Measurements from ENCODE around the gene CFAP77.

The CFAP77 gene

DNA sequence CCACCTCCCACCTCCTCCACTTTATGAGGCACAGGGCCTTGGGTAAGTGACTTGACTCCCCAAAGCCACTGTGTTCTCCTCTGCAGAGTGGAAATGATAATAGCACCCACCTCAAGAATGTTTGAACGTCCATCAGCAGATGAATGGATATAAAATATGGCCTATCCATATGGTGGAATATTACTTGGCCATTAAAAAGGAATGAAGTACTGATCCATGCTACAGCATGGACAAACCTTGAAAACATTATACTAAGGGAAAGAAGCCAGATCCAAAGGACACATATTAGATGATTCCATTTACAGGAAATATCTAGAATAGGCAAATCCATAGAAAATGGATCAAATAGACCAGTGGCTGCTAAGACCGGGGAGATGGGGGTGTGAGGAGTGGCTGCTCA, 50.2 kb downstream of the CFAP77 start:
- Histone ChIP-seq H3K79me2 (ENCODE audit: insufficient read depth, low read length) (no peaks in the 10 kb centered on the region), H3F3A (ENCODE audit: insufficient read depth) (no peaks in the 10 kb centered on the region), H3K4me2 (ENCODE audit: low read depth, low read length, poor library complexity, severe bottlenecking) (no peak overlapping the region), H3K36me3 (ENCODE audit: low read length) (no peaks in the 10 kb centered on the region), H3K9ac (ENCODE audit: low read length) (no peak overlapping the region), H3K9me3 (ENCODE audit: insufficient read depth, low read length) (no peaks in the 10 kb centered on the region), H4K20me1 (ENCODE audit: low read depth, low read length) (no peaks in the 10 kb centered on the region), H3K27ac (ENCODE audit: low read depth, low read length) (no peak overlapping the region), H3K27me3 (ENCODE audit: low read length) (no peaks in the 10 kb centered on the region), H2AFZ (ENCODE audit: low read depth, low read length, severe bottlenecking) (no peak overlapping the region), H3K9me2 (replicated peaks; ENCODE audit: insufficient read depth, low read length) (no peaks in the 10 kb centered on the region), H3K4me3 (ENCODE audit: insufficient read depth, low read length, poor library complexity, severe bottlenecking) (no peak overlapping the region)
- no peak for TF ChIP-seq EZH2phosphoT487 (conservative IDR thresholded peaks at IDR 0.05; ENCODE audit: low read length)
- TF ChIP-seq, protein P1, sequence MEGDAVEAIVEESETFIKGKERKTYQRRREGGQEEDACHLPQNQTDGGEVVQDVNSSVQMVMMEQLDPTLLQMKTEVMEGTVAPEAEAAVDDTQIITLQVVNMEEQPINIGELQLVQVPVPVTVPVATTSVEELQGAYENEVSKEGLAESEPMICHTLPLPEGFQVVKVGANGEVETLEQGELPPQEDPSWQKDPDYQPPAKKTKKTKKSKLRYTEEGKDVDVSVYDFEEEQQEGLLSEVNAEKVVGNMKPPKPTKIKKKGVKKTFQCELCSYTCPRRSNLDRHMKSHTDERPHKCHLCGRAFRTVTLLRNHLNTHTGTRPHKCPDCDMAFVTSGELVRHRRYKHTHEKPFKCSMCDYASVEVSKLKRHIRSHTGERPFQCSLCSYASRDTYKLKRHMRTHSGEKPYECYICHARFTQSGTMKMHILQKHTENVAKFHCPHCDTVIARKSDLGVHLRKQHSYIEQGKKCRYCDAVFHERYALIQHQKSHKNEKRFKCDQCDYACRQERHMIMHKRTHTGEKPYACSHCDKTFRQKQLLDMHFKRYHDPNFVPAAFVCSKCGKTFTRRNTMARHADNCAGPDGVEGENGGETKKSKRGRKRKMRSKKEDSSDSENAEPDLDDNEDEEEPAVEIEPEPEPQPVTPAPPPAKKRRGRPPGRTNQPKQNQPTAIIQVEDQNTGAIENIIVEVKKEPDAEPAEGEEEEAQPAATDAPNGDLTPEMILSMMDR (IDR thresholded peaks at IDR 0.05; ENCODE audit: insufficient read depth, low read length, poor library complexity, severe bottlenecking), result no peak

DNA sequence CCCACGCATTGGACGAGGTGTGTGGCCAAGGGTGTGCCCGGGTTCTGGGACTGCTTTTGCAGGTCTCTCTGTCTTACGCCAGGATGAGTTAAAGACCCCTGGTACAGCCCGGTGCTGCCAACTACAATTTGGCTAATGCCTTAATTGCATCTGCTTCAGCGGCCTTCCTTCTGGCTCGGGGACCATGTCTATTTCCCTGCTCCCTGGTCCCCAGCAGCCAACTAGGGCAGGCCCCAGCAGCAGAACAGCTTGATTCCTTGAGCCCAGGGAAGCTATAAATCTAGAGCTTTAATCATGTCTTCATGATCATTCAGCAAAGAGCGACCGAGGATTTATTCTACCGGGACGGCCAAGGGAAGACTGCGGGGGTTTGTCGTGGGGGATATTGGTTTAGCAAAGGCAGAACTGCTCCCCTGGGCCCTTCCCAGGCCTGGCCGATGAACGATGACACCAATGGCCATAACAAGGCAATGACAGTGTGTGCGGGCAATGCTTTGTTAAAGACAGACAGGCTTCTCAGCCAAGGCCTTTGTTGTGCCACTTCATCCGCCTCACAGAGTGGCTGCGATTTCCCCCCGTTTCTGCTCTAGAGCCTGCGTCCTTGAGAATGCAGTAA, 51.4 kb downstream of the CFAP77 start:
- TF ChIP-seq, protein P1 (IDR thresholded peaks at IDR 0.05; ENCODE audit: insufficient read depth, low read length, poor library complexity, severe bottlenecking), result no peak
- TF ChIP-seq EZH2phosphoT487 (conservative IDR thresholded peaks at IDR 0.05; ENCODE audit: low read length), result no peak
- Histone ChIP-seq H3K4me3 (ENCODE audit: insufficient read depth, low read length, poor library complexity, severe bottlenecking) (no peak overlapping the region), H3K9me3 (ENCODE audit: insufficient read depth, low read length) (no peaks in the 10 kb centered on the region), H3F3A (ENCODE audit: insufficient read depth) (no peaks in the 10 kb centered on the region), H3K27ac (ENCODE audit: low read depth, low read length) (no peak overlapping the region), H2AFZ (ENCODE audit: low read depth, low read length, severe bottlenecking) (no peak overlapping the region), H3K9ac (ENCODE audit: low read length) (no peak overlapping the region), H4K20me1 (ENCODE audit: low read depth, low read length) (no peaks in the 10 kb centered on the region), H3K4me2 (ENCODE audit: low read depth, low read length, poor library complexity, severe bottlenecking) (no peak overlapping the region), H3K27me3 (ENCODE audit: low read length) (no peaks in the 10 kb centered on the region), H3K79me2 (ENCODE audit: insufficient read depth, low read length) (no peaks in the 10 kb centered on the region), H3K36me3 (ENCODE audit: low read length) (no peaks in the 10 kb centered on the region), H3K9me2 (replicated peaks; ENCODE audit: insufficient read depth, low read length) (no peaks in the 10 kb centered on the region)

DNA sequence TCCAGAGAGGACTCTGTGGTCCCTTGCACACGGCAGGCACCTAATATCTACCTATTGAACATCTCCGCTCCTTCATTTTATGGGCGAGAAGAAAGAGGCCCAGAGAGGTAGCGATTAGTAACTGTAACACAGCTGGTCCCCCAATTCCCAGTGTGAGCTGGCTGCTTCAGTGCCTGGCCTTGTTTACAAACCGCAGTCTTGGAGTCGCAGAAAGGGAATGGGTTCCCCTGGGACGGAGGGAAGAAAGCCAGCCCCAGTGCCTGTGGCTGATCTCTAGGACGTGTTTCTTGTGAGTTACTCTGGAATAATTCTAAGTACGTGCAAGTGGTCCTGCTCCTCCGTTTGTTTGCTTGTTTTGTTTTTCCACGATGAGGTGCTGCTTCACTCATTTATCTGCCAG, 52.0 kb downstream of the CFAP77 start:
- Histone ChIP-seq H3K27ac (ENCODE audit: low read depth, low read length) (no peak overlapping the region), H3K9me2 (replicated peaks; ENCODE audit: insufficient read depth, low read length) (no peaks in the 10 kb centered on the region), H3K4me2 (ENCODE audit: low read depth, low read length, poor library complexity, severe bottlenecking) (no peak overlapping the region), H2AFZ (ENCODE audit: low read depth, low read length, severe bottlenecking) (no peak overlapping the region), H3K27me3 (ENCODE audit: low read length) (no peaks in the 10 kb centered on the region), H4K20me1 (ENCODE audit: low read depth, low read length) (no peaks in the 10 kb centered on the region), H3K9me3 (ENCODE audit: insufficient read depth, low read length) (no peaks in the 10 kb centered on the region), H3K79me2 (ENCODE audit: insufficient read depth, low read length) (no peaks in the 10 kb centered on the region), H3K9ac (ENCODE audit: low read length) (no peak overlapping the region), H3F3A (ENCODE audit: insufficient read depth) (no peaks in the 10 kb centered on the region), H3K36me3 (ENCODE audit: low read length) (no peaks in the 10 kb centered on the region), H3K4me3 (ENCODE audit: insufficient read depth, low read length, poor library complexity, severe bottlenecking) (no peak overlapping the region)
- TF ChIP-seq EZH2phosphoT487 (conservative IDR thresholded peaks at IDR 0.05; ENCODE audit: low read length), result no peak
- TF ChIP-seq, protein P1 (IDR thresholded peaks at IDR 0.05; ENCODE audit: insufficient read depth, low read length, poor library complexity, severe bottlenecking), result no peak

All from SU-DHL-6 (cell line).